HepG2 (cell line): ENCODE data around the gene CHD9NB. TPM values are rescaled to one million over a fixed set of nuclear protein-coding genes. Genes with fewer than 3 reads are reported as not detected.
A peak's percentile ranks its signal among the peaks of the same experiment; 100 is the strongest.

ENCODE experiments used
- ATAC-seq: fragments of 200-7000 bp; cut with Tn5 transposase; 3 replicates; pipeline ENCODE4 v1.9.1; 2020; ENCODE audit warnings: mild to moderate bottlenecking, moderate library complexity
- BruUV-seq: library from RNA; stranded (reverse); fragments of 400-500 nt; replicated peaks from 2 replicates; lab custom pipeline; 2021; lab: Mats Ljungman, UMichigan
- CTCF ChIA-PET: fragments of 300-600 bp; formaldehyde crosslinking; extraction: SDS; loops from one replicate; lab custom pipeline; 2021; ENCODE audit warnings: low total read pairs, inconsistent platforms, low intra/inter-chr PET ratio; lab: Yijun Ruan, JAX
- POLR2A ChIA-PET: fragments of 350-600 bp; sonication (Branson Sonifier 250); formaldehyde crosslinking; loops from one replicate; lab custom pipeline; 2020; ENCODE audit warnings: antibody characterized with exemption, inconsistent platforms; lab: Yijun Ruan, JAX
- DNase-seq: peaks from one replicate; pipeline ENCODE4 v3.0.0-alpha.2; 2015; ENCODE audit warnings: low spot score
- FAIRE-seq: peaks from 3 replicates; lab custom pipeline; 2011; peaks lifted over from hg19 to GRCh38; lab: Jason Lieb, UNC
- H2AFZ ChIP-seq: one replicate; pipeline ENCODE4 v1.6.1; 2011; ENCODE audit warnings: low read length, inconsistent platforms
- H3K27ac ChIP-seq: fragments of 300-600 bp; 3 replicates; pipeline ENCODE4 v1.8.0; 2011; ENCODE audit warnings: mixed run types, mild to moderate bottlenecking, mixed read lengths, low read length, inconsistent platforms; ENCODE audit not compliant: insufficient read depth; ENCODE audit errors: extremely low read length
- H3K27me3 ChIP-seq, 2 experiments: fragments of 200-600 bp in 1 of 2; 2 replicates in 1 of 2; 3 replicates in 1 of 2; pipeline versions ENCODE4 v1.6.0 to v1.8.0; 2011; ENCODE audit warnings: low read length in 2 of 2, mild to moderate bottlenecking in 2 of 2, moderate library complexity in 2 of 2, inconsistent platforms in 1 of 2; ENCODE audit not compliant: insufficient read depth in 2 of 2, control insufficient read depth in 1 of 2
- H3K36me3 ChIP-seq, 2 experiments: fragments of 200-600 bp in 1 of 2; replicated peaks in 1 of 2; 2 replicates in 1 of 2; 3 replicates in 1 of 2; pipeline versions ENCODE4 v1.5.1 to v1.8.0; 2011; ENCODE audit warnings: low read length in 2 of 2, inconsistent platforms in 1 of 2; ENCODE audit not compliant: insufficient read depth in 2 of 2, control insufficient read depth in 1 of 2
- H3K4me1 ChIP-seq: 2 replicates; pipeline ENCODE4 v1.5.1; 2012; ENCODE audit warnings: low read length, inconsistent platforms; ENCODE audit not compliant: insufficient read depth
- H3K4me2 ChIP-seq: 2 replicates; pipeline ENCODE4 v1.6.0; 2011; ENCODE audit warnings: low read depth, low read length, inconsistent platforms
- H3K4me3 ChIP-seq, 3 experiments: fragments of 200-600 bp in 1 of 3; sonication (generic), shearing (Covaris generic) in 1 of 3; replicated peaks in 1 of 3; 2 replicates each; pipeline ENCODE4 v1.5.1; 2011 to 2016; ENCODE audit warnings: low read length in 3 of 3, inconsistent platforms in 2 of 3, low read depth in 2 of 3, mild to moderate bottlenecking in 2 of 3, control low read depth in 1 of 3, mixed read lengths in 1 of 3; ENCODE audit not compliant: insufficient read depth in 1 of 3
- H3K79me2 ChIP-seq: one replicate; pipeline ENCODE4 v1.6.1; 2011; ENCODE audit warnings: low read length, inconsistent platforms; ENCODE audit not compliant: insufficient read depth
- H3K9ac ChIP-seq: 2 replicates; pipeline ENCODE4 v1.6.0; 2011; ENCODE audit warnings: mild to moderate bottlenecking, low read depth, low read length, inconsistent platforms; ENCODE audit not compliant: insufficient read depth
- H3K9me3 ChIP-seq: 2 replicates; pipeline ENCODE4 v1.5.1; 2012; ENCODE audit warnings: mild to moderate bottlenecking, low read length
- H4K20me1 ChIP-seq: 2 replicates; pipeline ENCODE4 v1.6.0; 2011; ENCODE audit warnings: inconsistent platforms, mild to moderate bottlenecking, low read length, moderate library complexity; ENCODE audit not compliant: insufficient read depth
- KDM2A ChIP-seq: sonication (generic); formaldehyde crosslinking; IDR thresholded peaks from 2 replicates; pipeline ENCODE4 v1.4.0; 2020; ENCODE audit warnings: low read depth, missing genetic modification reagents, borderline replicate concordance
- LCORL ChIP-seq, 2 experiments: fragments of 450-650 bp in 1 of 2; sonication (generic) in 1 of 2; formaldehyde crosslinking in 1 of 2; IDR thresholded peaks; 2 replicates each; pipeline versions ENCODE4 v1.5.0 to v1.6.1; 2017 to 2020; ENCODE audit warnings: antibody characterized with exemption in 1 of 2, missing genetic modification reagents in 1 of 2
- SIN3B ChIP-seq: fragments of 150-350 bp; IDR thresholded peaks from 2 replicates; pipeline ENCODE4 v1.6.1; 2014; ENCODE audit warnings: low read length
- ZNF224 ChIP-seq: sonication (generic); formaldehyde crosslinking; IDR thresholded peaks from 2 replicates; pipeline ENCODE4 v1.5.0; 2020; ENCODE audit warnings: mild to moderate bottlenecking, missing genetic modification reagents
- ZNF24 ChIP-seq: fragments of 450-650 bp; IDR thresholded peaks from 2 replicates; pipeline ENCODE4 v1.6.1; 2017; ENCODE audit warnings: antibody characterized with exemption, mild to moderate bottlenecking
- ZNF598 ChIP-seq: sonication (generic); formaldehyde crosslinking; IDR thresholded peaks from 2 replicates; pipeline ENCODE4 v1.5.1; 2020; ENCODE audit warnings: mild to moderate bottlenecking, missing genetic modification reagents, borderline replicate concordance
- ZNF75D ChIP-seq: sonication (generic); formaldehyde crosslinking; IDR thresholded peaks from 2 replicates; pipeline ENCODE4 v1.8.1; 2023; ENCODE audit warnings: missing genetic modification reagents, mild to moderate bottlenecking, borderline replicate concordance
- ZSCAN9 ChIP-seq: IDR thresholded peaks from 2 replicates; pipeline ENCODE4 v1.6.1; 2016; ENCODE audit warnings: borderline replicate concordance
- WGBS: methylation state at CpG from one replicate; pipeline ENCODE4 v1.1.6; 2017; ENCODE audit warnings: low lambda C conversion rate; 5-methylcytosine and 5-hydroxymethylcytosine counted together
- in situ Hi-C: cut with HindIII; loops from 2 replicates; pipeline ENCODE4 v1.10.0; 2017; ENCODE audit warnings: low pct_unique_long_range_greater_than_20kb; ENCODE audit not compliant: extremely low pct_ligation_motif_present
- intact Hi-C: fragments of 100-400 bp; cut with micrococcal nuclease; formaldehyde crosslinking; loops from one replicate; pipeline ENCODE4 v1.10.0; 2022; ENCODE audit not compliant: unreplicated experiment
- polyA plus RNA-seq, 8 experiments: library from polyadenylated mRNA; depleted of rRNA in 3 of 8; stranded (reverse) in 7 of 8; unstranded in 1 of 8; fragments of >200 nt; fragmentation: Illumina TruSeq in 4 of 8; extraction: Trizol in 4 of 8; gene quantifications; 2 replicates each; pipeline versions ENCODE4 v1.2.1 to v1.2.3, GENCODE V29; 2011 to 2016; ENCODE audit warnings: low read depth in 4 of 8, missing spikeins in 1 of 8, mixed read lengths in 1 of 8; ENCODE audit not compliant: insufficient read depth in 1 of 8
- total RNA-seq, 5 experiments: library from RNA; depleted of rRNA; stranded (reverse); fragments of >200 nt; fragmentation: Illumina TruSeq; extraction: Trizol; gene quantifications; 2 replicates each; pipeline ENCODE4 v1.2.3, GENCODE V29; 2016; ENCODE audit warnings: low read depth in 1 of 5
- TF ChIP-seq, protein P1 (sequence below): sonication (generic); formaldehyde crosslinking; IDR thresholded peaks from 2 replicates; pipeline ENCODE4 v1.4.0; 2020; ENCODE audit warnings: mild to moderate bottlenecking, missing genetic modification reagents, borderline replicate concordance
- TF ChIP-seq, protein P2 (sequence below): sonication (generic); formaldehyde crosslinking; IDR thresholded peaks from 2 replicates; pipeline ENCODE4 v1.5.1; 2020; ENCODE audit warnings: missing genetic modification reagents, mild to moderate bottlenecking, borderline replicate concordance
- TF ChIP-seq, protein P3 (sequence below): sonication (generic); formaldehyde crosslinking; IDR thresholded peaks from 2 replicates; pipeline ENCODE4 v1.4.0; 2020; ENCODE audit warnings: missing genetic modification reagents

Gene CHD9NB
- total and polyA plus RNA-seq, 2 of the 13 experiments (the other 11 are each of a cell fraction or from before 2014, with no cell fraction given), result 0.17 to 0.18 TPM

DNA sequence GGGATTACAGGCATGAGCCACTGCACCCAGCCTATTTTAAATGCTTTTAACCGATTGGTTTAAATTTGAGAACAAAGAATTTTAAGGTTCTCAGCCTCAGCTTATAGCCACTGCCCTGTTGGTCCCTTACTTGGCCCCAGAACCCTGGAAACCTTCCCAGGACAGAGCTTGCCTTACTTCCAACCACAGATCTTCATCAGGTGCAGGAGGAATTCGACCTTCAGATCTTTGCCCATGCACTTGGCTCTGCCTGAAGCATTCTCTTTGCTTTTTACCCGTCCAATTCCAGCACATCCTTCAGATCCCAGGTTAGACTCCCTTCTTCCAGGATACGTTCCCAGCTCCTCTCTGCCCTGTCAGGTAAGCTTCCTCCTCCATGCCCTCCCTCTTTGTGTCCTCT lies 29.8 kb upstream of the CHD9NB start (continued):
- TF ChIP-seq ZNF224 (CRISPR knock-in tag) (no peak), ZNF598 (no peak)

DNA sequence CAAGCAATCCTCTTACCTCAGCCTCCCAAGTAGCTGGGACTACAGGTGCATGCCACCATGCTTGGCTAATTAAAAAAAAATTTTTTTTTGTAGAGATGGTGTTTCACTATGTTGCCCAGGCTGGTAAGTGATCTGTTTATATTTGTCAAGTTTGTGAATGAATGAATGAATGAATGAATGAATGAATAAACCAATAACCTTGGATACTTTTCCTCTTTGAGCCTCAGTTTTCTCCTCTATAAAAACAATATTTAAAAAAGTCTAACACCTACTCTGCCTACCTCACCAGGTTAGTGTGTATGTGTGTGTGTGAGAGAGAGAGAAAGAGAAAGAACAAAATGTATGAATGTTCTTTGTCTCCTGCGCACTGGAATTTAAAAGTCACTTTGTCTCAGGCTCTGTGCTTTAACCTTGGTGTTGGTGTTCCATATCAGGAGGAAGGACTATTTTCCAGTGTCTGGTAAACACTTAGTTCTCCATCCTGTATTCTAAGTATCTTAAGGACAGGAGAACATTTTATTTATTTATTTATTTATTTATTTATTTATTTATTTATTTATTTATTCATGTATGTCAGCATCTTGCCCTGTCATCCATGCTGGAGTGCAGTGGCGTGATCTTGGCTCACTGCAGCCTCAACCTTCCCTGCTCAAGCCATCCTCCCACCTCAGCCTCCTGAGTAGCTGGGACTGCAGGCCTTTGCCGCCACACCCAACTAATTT lies 29.1 kb upstream of the CHD9NB start:
- peaks cover 37% of the 10 kb centered on the region for H3K79me2 ChIP-seq
- H3K36me3 ChIP-seq, result peaks cover 2 to 3% of the 10 kb centered on the region in 2 experiments; a peak in 3 of 5 replicates
- H3K4me2 ChIP-seq, result no peak overlapping the region
- peaks cover 11% of the 10 kb centered on the region; the same call in 1 of the 2 replicates for H4K20me1 ChIP-seq
- POLR2A ChIA-PET, result no interaction called here
- TF ChIP-seq, protein P1, sequence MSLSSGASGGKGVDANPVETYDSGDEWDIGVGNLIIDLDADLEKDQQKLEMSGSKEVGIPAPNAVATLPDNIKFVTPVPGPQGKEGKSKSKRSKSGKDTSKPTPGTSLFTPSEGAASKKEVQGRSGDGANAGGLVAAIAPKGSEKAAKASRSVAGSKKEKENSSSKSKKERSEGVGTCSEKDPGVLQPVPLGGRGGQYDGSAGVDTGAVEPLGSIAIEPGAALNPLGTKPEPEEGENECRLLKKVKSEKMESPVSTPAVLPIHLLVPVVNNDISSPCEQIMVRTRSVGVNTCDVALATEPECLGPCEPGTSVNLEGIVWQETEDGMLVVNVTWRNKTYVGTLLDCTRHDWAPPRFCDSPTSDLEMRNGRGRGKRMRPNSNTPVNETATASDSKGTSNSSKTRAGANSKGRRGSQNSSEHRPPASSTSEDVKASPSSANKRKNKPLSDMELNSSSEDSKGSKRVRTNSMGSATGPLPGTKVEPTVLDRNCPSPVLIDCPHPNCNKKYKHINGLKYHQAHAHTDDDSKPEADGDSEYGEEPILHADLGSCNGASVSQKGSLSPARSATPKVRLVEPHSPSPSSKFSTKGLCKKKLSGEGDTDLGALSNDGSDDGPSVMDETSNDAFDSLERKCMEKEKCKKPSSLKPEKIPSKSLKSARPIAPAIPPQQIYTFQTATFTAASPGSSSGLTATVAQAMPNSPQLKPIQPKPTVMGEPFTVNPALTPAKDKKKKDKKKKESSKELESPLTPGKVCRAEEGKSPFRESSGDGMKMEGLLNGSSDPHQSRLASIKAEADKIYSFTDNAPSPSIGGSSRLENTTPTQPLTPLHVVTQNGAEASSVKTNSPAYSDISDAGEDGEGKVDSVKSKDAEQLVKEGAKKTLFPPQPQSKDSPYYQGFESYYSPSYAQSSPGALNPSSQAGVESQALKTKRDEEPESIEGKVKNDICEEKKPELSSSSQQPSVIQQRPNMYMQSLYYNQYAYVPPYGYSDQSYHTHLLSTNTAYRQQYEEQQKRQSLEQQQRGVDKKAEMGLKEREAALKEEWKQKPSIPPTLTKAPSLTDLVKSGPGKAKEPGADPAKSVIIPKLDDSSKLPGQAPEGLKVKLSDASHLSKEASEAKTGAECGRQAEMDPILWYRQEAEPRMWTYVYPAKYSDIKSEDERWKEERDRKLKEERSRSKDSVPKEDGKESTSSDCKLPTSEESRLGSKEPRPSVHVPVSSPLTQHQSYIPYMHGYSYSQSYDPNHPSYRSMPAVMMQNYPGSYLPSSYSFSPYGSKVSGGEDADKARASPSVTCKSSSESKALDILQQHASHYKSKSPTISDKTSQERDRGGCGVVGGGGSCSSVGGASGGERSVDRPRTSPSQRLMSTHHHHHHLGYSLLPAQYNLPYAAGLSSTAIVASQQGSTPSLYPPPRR (CRISPR knock-in tag), result no peak
- TF ChIP-seq ZSCAN9 (CRISPR knock-in tag) (no peak), LCORL (IDR thresholded peaks at IDR 0.05) (no peak), LCORL (CRISPR knock-in tag; IDR thresholded peaks at IDR 0.05) (no peak), KDM2A (CRISPR knock-in tag) (no peak), SIN3B (no peak), ZNF24 (peak; percentile 79), ZNF75D (CRISPR knock-in tag) (no peak)
- TF ChIP-seq, protein P2, sequence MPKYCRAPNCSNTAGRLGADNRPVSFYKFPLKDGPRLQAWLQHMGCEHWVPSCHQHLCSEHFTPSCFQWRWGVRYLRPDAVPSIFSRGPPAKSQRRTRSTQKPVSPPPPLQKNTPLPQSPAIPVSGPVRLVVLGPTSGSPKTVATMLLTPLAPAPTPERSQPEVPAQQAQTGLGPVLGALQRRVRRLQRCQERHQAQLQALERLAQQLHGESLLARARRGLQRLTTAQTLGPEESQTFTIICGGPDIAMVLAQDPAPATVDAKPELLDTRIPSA (CRISPR knock-in tag), result no peak
- TF ChIP-seq, protein P3, sequence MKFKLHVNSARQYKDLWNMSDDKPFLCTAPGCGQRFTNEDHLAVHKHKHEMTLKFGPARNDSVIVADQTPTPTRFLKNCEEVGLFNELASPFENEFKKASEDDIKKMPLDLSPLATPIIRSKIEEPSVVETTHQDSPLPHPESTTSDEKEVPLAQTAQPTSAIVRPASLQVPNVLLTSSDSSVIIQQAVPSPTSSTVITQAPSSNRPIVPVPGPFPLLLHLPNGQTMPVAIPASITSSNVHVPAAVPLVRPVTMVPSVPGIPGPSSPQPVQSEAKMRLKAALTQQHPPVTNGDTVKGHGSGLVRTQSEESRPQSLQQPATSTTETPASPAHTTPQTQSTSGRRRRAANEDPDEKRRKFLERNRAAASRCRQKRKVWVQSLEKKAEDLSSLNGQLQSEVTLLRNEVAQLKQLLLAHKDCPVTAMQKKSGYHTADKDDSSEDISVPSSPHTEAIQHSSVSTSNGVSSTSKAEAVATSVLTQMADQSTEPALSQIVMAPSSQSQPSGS (CRISPR knock-in tag), result no peak
- WGBS, result 97% methylated on average over 3 of the region's 3 CpGs
- no peaks in the 10 kb centered on the region for H3K9me3 ChIP-seq
- no peaks in the 10 kb centered on the region for H3K27me3 ChIP-seq
- CTCF ChIA-PET, result no interaction called here
- ATAC-seq (no peak), DNase-seq (no peak), FAIRE-seq (no peak)
- no peak overlapping the region for H3K27ac ChIP-seq
- H3K9ac ChIP-seq, result no peak overlapping the region
- H3K4me3 ChIP-seq, result no peak overlapping the region
- in situ Hi-C loops, result no loop called here
- H2AFZ ChIP-seq, result no peak overlapping the region
- peaks cover 13% of the 10 kb centered on the region for H3K4me1 ChIP-seq
- intact Hi-C loops, result no loop called here
- BruUV-seq, result no TSS peak
